PC-9 (cell line): ENCODE results near the gene NOSIP.

Source experiments
- CTCF ChIP-seq: fragments of 200-600 bp; sonication (generic); conservative IDR thresholded peaks from 2 replicates; pipeline ENCODE4 v1.6.1; 2017; ENCODE audit warnings: mixed run types, antibody characterized with exemption, mild to moderate bottlenecking, moderate library complexity
- EZH2 ChIP-seq: fragments of 200-600 bp; sonication (generic); IDR thresholded peaks from 2 replicates; pipeline ENCODE4 v1.8.0; 2017; ENCODE audit warnings: antibody characterized with exemption, low read depth

DNA sequence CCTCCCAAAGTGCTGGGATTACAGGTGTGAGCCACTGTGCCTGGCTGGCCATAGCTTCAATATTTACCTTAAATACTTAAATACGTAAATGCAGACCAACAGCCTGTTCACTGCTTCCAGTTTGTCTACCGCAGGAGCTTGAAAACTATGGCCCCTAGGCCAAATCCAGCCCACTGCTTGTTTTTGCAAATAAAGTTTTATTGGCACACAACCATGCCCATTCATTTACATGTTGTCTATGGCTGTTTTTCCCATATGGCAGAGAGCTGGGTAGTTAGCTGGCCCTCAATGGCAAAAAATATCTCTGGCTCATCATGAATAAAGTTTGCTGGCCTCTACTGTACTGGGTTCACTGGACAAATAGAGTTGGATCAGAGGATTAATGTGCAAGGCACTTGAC lies 22.4 kb upstream of the NOSIP start:
- TF ChIP-seq EZH2 = no peak
- no peak for TF ChIP-seq CTCF
